Measurements from ENCODE around the gene YIF1B.

- TF ChIP-seq MYC (IDR thresholded peaks at IDR 0.05; ENCODE audit: low read depth, low read length) (no peak), CTCF (IDR thresholded peaks at IDR 0.05; ENCODE audit: extremely low read depth in 1 of 2, insufficient read depth in 1 of 2, low read depth in 1 of 2, low read length in 2 of 2) (no peak), FOS (IDR thresholded peaks at IDR 0.05; ENCODE audit: borderline replicate concordance, insufficient read depth, low read length) (no peak), POLR2AphosphoS5 (IDR thresholded peaks at IDR 0.05; ENCODE audit: insufficient read depth, low read depth, low read length) (no peak), EZH2 (IDR thresholded peaks at IDR 0.05; ENCODE audit: borderline replicate concordance, low read depth, low read length, severe bottlenecking) (no peak), MAX (IDR thresholded peaks at IDR 0.05; ENCODE audit: insufficient read depth, insufficient read length) (no peak), JUN (IDR thresholded peaks at IDR 0.05; ENCODE audit: borderline replicate concordance, insufficient read depth, insufficient read length, low read depth) (no peak), POLR2A (IDR thresholded peaks at IDR 0.05; ENCODE audit: low read depth, low read length) (no peak)
These were observed 25.8 kb downstream of the YIF1B start for GRCh38 chr19:38289955-38290354.
